Hindlimb muscle (tissue), 1 donor: ENCODE measurements around the gene KCTD20. TPM values are rescaled to one million over a fixed set of nuclear protein-coding genes. Genes with fewer than 3 reads are reported as not detected.

Source experiments
- DNase-seq: peaks from one replicate; pipeline ENCODE4 v3.0.0-alpha.2; 2013
- polyA plus RNA-seq: library from polyadenylated mRNA; unstranded; fragments of 120-200 nt; gene quantifications from one replicate; pipeline ENCODE4 v1.2.1, GENCODE V29; 2013; ENCODE audit not compliant: insufficient read length

The KCTD20 gene
- polyA plus RNA-seq, 1 donor = 38.9 TPM

DNA sequence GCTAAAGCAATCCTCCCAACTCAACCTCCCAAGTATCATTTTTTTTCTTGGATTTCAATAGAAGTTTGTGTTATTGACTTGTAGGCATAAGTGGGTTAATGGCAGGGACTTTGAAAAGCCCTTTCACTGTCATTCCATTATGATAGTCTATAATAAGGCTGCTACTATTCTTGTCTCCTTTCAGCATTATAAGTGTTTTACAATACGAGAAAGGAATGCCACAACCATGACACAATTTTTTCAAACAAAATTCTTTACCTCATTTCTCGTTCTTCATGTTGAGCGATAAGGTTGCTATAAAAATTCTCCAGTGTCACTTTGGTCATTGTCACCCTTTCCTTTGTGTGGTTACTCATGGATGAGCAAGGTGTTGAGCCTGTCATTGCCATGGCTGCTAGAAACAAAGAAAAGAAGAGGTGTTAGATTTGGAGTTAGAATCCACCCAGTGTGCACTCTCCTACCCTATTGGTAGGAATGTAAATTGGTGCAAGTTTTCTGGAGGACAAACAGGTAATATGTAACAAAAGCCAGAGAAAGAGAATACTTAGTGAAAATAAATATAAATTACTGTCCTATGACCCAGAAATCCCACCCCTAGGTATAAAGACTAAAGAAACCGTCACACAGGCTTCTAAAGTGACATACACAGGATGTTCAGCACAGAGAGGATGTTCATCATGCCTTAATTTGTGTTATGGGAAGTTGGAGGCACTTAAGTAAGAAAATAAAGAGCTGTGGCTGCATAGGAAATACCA is 97.2 kb downstream of the KCTD20 start:
- DNase-seq = no peak

Other genes starting within 250 kb of the KCTD20 start
- 26.9 TPM for gene BRPF3, start 246.3 kb upstream of the KCTD20 start, polyA plus RNA-seq
- gene PNPLA1, start 172.9 kb upstream of the KCTD20 start, polyA plus RNA-seq = 0.27 TPM
- gene BNIP5, start 106.1 kb upstream of the KCTD20 start, polyA plus RNA-seq = 0.28 TPM
- gene ETV7, start 55.3 kb upstream of the KCTD20 start, polyA plus RNA-seq = not detected
- not detected for gene PXT1, start 146 bp upstream of the KCTD20 start, polyA plus RNA-seq
- 28.7 TPM for gene STK38, start 104.5 kb downstream of the KCTD20 start, polyA plus RNA-seq
- 276 TPM for gene SRSF3, start 151.4 kb downstream of the KCTD20 start, polyA plus RNA-seq
- gene CDKN1A, start 235.7 kb downstream of the KCTD20 start, polyA plus RNA-seq = 233 TPM